Activated T-helper 2 cell treated with anti-CD3 and anti-CD28 coated beads, Interferon-gamma antibody, Interleukin-2, Interleukin-4, amounts not matched to agents 10 μg/mL and 5 μg/mL and 100 μg/mL, durations not matched to agents 14 hours and 24 hours and 36 hours (primary cell): ENCODE measurements around the gene CPNE4. TPM values are rescaled to one million over a fixed set of nuclear protein-coding genes. Genes with fewer than 3 reads are reported as not detected.

ENCODE experiments used
- DNase-seq: peaks from one replicate; pipeline ENCODE4 v3.0.0; 2021; ENCODE audit warnings: low spot score
- H3K27ac Mint-ChIP-seq: one replicate; pipeline ENCODE4 v1.8.0; 2021; ENCODE audit warnings: mixed read lengths
- H3K27me3 Mint-ChIP-seq: one replicate; pipeline ENCODE4 v1.8.0; 2021; ENCODE audit warnings: low read depth, mixed read lengths
- H3K36me3 Mint-ChIP-seq: one replicate; pipeline ENCODE4 v1.8.0; 2021; ENCODE audit warnings: low read depth, mixed read lengths
- H3K4me1 Mint-ChIP-seq: one replicate; pipeline ENCODE4 v1.8.0; 2021; ENCODE audit warnings: low read depth, mixed read lengths
- H3K4me3 Mint-ChIP-seq: one replicate; pipeline ENCODE4 v1.8.0; 2021; ENCODE audit warnings: low read depth, mild to moderate bottlenecking, moderate library complexity, mixed read lengths
- H3K9me3 Mint-ChIP-seq: one replicate; pipeline ENCODE4 v1.8.0; 2021; ENCODE audit warnings: mixed read lengths
- intact Hi-C: fragments of 100-400 bp; cut with micrococcal nuclease; formaldehyde crosslinking; loops from one replicate; pipeline ENCODE4 v1.15.1; 2023
- total RNA-seq: library from RNA; stranded (reverse); gene quantifications from 2 replicates; pipeline ENCODE4 v1.2.3, GENCODE V29; 2022

The CPNE4 gene
- total RNA-seq, 1 donor from 2014 or later = not detected

DNA sequence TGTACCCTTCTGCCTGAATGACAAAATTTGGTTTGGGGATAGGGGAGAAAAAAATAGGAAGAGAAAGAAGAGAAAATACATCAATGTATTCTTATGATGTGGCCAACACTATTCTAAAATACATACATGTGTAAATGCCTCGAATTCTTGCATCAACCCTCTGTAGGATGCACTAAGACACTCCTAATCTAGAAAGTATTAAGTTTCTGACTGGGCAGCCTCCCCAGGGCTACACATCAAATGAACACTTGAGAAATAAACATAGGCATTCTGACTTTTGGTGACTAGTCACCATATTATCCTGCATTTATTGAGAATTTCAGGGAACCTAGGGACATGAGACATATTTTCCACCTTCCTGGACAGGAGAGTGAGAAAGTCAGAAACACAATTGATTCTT is 109.2 kb downstream of the CPNE4 start:
- intact Hi-C loops = no loop called here
- Mint-ChIP-seq H3K4me1 (no peaks in the 10 kb centered on the region), H3K4me3 (no peak overlapping the region), H3K27ac (no peak overlapping the region), H3K27me3 (no peaks in the 10 kb centered on the region), H3K36me3 (no peaks in the 10 kb centered on the region), H3K9me3 (no peaks in the 10 kb centered on the region)
- DNase-seq = no peak

DNA sequence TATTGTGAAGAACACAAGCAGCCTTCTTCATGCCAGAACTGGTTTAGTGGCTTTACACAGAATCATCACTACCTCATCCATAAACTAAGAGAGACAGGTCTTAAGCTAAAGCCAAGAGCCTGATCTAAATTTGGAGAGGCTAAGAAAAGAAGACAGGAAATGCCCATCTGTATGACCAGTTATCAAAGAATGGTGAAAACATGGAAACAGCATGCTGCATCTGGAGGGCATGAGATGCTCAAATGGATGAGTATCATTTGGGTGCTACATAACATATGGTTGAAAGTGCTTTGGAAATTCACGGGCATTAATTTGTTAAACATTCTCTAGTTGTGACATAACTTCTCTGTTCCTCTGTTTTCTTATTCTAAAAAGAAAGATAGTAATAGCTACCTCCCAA is 112.5 kb downstream of the CPNE4 start:
- H3K4me1 Mint-ChIP-seq = no peaks in the 10 kb centered on the region
- H3K27ac Mint-ChIP-seq = no peak overlapping the region

DNA sequence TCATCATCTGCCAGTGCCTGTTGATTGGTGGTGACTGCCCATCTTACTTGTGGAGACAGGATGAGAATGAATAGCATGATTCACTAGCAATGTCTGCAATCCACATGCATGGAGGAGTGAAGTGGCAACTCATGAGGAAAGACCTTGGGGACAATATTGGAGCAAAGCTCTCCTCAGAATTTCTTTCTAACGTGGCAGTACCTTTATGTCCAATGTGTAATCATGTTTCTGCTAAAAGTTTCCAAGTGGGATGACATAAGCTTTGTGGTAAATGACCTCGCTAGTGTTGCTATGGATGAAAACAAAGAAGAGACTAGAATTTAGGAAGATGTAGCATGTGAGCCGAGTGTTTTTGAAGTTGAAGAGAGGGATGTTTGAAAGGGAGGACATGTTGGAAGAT is 117.8 kb downstream of the CPNE4 start:
- intact Hi-C loops = no loop called here
- no peak for DNase-seq
- H3K4me3 Mint-ChIP-seq = no peak overlapping the region
- H3K36me3 Mint-ChIP-seq = no peaks in the 10 kb centered on the region
- no peaks in the 10 kb centered on the region for H3K4me1 Mint-ChIP-seq
- H3K27me3 Mint-ChIP-seq = no peaks in the 10 kb centered on the region
- H3K27ac Mint-ChIP-seq = no peak overlapping the region
- no peaks in the 10 kb centered on the region for H3K9me3 Mint-ChIP-seq

More for the DNA sequence above, 112.5 kb downstream of the CPNE4 start:
- Mint-ChIP-seq H3K4me3 (no peak overlapping the region), H3K27me3 (no peaks in the 10 kb centered on the region), H3K9me3 (no peaks in the 10 kb centered on the region), H3K36me3 (no peaks in the 10 kb centered on the region)
- no peak for DNase-seq
- intact Hi-C loops = no loop called here

DNA sequence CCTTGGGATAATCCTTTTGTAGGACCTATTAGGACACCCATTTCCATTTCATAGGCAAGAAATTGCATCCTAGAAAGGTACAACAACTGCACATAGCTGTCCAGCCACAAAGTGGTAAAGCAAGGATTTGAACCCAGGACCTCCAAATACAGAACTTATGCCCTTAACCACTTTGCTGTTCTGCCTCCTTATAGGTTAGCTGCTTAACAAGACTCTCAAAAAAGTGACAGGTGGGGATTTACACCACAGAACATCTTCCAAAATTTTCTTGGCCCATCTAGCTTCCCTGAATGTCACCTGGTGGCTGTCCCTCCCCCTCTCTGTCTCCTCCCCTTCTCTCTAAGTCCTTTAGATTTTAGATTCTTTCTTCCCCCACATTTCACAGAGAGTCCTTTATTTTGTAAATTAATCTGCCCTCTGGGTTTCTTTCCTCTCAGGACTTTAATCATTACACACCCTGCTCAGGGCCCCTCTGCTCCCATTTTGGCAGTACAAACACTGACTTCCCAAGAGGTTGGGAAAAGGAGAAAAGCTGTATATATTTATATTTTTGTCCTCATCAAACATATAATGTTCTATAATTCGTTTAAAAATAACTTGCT is 120.6 kb downstream of the CPNE4 start:
- intact Hi-C loops = no loop called here
- no peaks in the 10 kb centered on the region for H3K4me1 Mint-ChIP-seq
- no peak overlapping the region for H3K27ac Mint-ChIP-seq
- DNase-seq = no peak
- no peaks in the 10 kb centered on the region for H3K27me3 Mint-ChIP-seq
- H3K9me3 Mint-ChIP-seq = no peaks in the 10 kb centered on the region
- no peak overlapping the region for H3K4me3 Mint-ChIP-seq
- H3K36me3 Mint-ChIP-seq = no peaks in the 10 kb centered on the region

DNA sequence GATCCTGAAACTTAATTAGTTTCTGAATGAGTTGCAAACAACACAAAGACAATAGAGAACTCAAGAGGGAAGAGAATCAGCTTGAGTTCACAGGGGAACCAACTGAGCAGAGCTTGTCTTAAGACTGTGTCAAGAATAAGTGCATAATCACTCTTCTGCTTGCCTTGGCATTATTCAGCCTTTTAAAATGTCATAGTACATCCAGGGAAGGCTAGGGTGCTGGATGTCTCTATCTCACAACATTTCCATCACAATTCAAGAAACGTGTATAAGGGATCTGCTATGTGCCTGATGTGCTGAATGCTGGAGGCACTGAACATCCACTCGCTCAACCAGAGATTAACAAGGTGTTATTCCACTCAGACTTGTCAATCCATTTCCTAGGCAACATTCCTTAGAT is 122.6 kb downstream of the CPNE4 start:
- Mint-ChIP-seq H3K27ac (no peak overlapping the region), H3K27me3 (no peaks in the 10 kb centered on the region), H3K4me1 (no peaks in the 10 kb centered on the region), H3K4me3 (no peak overlapping the region), H3K9me3 (no peaks in the 10 kb centered on the region), H3K36me3 (no peaks in the 10 kb centered on the region)
- no peak for DNase-seq
- intact Hi-C loops = no loop called here

DNA sequence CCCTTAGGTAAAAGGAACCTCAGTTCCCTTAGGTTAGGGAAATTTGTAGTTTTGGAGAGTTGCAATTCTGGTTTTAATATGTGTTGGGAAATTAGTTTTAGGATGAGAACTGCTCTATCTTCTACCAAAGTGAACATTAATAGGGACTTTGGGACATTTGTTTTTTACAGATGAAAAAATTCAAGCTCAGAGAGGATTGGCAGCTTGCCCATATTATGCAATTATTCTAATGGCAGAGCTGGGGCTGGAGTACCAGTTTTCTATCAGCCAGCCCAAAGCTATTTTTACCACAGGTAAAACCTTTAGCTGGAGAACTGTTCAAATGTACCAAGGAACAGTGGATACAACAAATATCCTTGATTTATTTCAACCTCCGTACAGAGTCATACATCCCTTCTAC is 127.0 kb downstream of the CPNE4 start:
- intact Hi-C loops = no loop called here
- no peak for DNase-seq
- H3K4me3 Mint-ChIP-seq = no peak overlapping the region

DNA sequence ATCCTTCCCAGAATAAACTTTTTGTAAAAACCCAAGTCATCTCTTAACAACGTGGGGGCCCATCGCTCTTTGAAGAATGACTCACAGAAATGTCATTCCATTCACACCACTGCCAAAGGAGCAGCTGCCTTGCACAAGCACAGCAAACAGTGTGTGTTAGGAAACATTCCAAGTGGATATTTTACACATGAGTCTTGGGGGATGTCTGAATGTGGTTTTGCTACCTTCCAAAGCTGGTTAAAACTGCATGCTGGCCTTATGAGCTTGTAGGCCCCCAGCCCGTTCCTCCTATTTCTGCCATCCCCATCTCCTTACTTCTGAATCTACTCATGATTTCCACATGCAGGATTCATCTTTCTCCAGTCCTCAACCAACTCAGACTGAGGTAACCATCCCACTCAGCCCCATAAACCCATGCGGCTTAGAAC is 130.8 kb downstream of the CPNE4 start:
- Mint-ChIP-seq H3K9me3 (no peaks in the 10 kb centered on the region), H3K4me1 (no peaks in the 10 kb centered on the region), H3K4me3 (no peak overlapping the region), H3K27me3 (no peaks in the 10 kb centered on the region), H3K36me3 (no peaks in the 10 kb centered on the region), H3K27ac (no peak overlapping the region)
- no peak for DNase-seq
- intact Hi-C loops = no loop called here

More for the DNA sequence above, 127.0 kb downstream of the CPNE4 start:
- Mint-ChIP-seq H3K27me3 (no peaks in the 10 kb centered on the region), H3K4me1 (no peaks in the 10 kb centered on the region), H3K9me3 (no peaks in the 10 kb centered on the region), H3K27ac (no peak overlapping the region), H3K36me3 (no peaks in the 10 kb centered on the region)

DNA sequence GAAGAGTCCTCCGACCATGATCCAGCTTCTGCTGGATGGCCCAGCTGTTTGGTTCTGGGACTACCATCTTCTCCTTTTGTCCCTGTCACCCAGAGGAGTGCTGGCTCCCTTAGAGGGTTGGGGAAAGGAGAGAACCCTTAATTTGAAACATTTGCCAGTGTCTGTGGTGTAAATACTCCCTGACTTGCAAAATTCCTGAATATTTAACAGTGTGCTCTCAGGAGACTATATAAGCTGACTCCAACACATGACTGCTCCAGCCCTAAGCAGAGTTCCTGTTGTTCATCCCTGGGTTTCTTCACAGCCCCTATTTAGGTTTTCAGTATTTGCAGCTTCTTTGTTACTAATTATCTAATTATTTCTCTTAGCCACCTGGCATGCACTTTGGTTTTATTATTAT is 133.1 kb downstream of the CPNE4 start:
- H3K4me3 Mint-ChIP-seq = no peak overlapping the region
- H3K27me3 Mint-ChIP-seq = no peaks in the 10 kb centered on the region
- H3K4me1 Mint-ChIP-seq = no peaks in the 10 kb centered on the region
- no peak for DNase-seq
- H3K9me3 Mint-ChIP-seq = no peaks in the 10 kb centered on the region
- H3K36me3 Mint-ChIP-seq = no peaks in the 10 kb centered on the region
- H3K27ac Mint-ChIP-seq = no peak overlapping the region
- intact Hi-C loops = no loop called here

DNA sequence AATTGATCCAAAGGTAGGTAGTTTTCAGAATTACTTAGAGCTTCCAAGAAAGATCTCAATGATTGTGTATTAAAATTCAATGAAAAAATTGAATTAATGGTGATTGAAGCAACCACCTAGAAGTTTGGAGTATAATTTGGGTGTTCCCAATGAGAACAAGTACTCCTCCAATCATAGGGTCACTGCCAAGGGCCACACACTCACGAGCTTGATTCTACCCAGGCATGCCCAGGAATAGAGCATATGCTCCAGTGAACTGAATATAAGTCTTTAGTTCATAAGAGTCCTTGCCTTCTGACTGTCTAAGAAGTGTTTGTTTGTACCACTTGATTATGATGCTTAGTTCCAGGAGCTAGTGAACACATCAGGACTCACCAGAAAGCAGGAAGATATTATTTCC is 133.9 kb downstream of the CPNE4 start:
- Mint-ChIP-seq H3K36me3 (no peaks in the 10 kb centered on the region), H3K27me3 (no peaks in the 10 kb centered on the region), H3K4me3 (no peak overlapping the region), H3K9me3 (no peaks in the 10 kb centered on the region), H3K27ac (no peak overlapping the region), H3K4me1 (no peaks in the 10 kb centered on the region)
- intact Hi-C loops = no loop called here
- no peak for DNase-seq

DNA sequence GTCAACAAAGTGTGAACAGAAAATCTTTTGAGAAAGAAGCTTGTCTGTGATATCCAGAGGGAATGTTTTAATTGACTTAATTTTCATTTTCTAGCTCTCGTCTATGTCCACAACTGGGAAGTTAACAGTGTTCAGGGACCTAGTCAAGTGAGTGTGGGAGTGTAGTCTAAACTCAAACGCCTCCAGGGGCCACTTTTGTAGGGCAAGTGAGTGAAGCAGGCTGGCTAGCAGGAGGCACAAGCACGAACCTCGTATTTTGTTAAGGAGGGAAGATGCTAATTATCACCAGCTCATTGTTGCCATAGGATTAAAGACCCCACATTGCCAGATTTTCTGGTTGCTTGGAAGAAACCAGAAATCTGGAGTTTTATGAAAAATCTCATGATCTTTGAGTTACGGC is 135.8 kb downstream of the CPNE4 start:
- Mint-ChIP-seq H3K27ac (no peak overlapping the region), H3K4me1 (no peaks in the 10 kb centered on the region), H3K4me3 (no peak overlapping the region), H3K9me3 (no peaks in the 10 kb centered on the region), H3K27me3 (peaks cover 2% of the 10 kb centered on the region), H3K36me3 (no peaks in the 10 kb centered on the region)
- intact Hi-C loops = no loop called here
- no peak for DNase-seq

DNA sequence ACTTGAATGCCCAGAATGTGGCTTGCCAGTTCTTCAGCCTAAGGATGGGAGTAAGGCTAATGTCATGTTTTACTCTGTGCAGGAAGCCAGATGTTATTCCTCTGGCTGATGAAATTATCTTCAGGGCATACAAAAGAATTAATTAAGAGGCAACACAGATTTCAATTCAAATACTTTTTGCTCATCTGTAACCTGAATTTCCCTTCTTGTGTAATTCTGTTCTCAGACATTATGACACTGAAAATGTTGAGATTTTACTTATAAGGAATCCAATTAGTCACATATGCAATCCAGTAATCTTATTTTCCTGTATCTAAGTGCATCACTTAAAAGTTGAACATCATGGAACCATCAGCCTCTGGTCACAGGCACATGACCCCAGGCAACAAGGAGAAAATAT is 136.5 kb downstream of the CPNE4 start:
- Mint-ChIP-seq H3K27ac (no peak overlapping the region), H3K36me3 (no peaks in the 10 kb centered on the region), H3K9me3 (no peaks in the 10 kb centered on the region), H3K4me3 (no peak overlapping the region), H3K4me1 (no peaks in the 10 kb centered on the region), H3K27me3 (peaks cover 2% of the 10 kb centered on the region)
- no peak for DNase-seq
- intact Hi-C loops = no loop called here

DNA sequence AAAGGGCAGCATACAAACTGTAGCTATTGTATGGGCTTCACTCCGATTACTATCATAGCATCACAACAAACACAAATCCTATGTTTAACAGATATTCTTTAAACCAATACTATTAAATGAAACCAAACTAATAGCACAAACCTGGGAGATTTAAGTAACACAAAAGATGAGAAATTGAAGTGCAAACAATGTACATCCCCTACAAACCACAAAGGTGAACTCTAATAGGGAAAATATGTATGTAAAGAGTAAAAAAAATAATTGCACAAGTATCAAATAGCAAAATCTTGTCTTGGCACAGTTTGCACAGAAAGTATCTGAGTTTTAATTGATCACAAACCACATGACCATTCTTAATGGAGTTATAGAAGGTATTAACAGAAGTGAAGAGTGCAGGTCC is 138.5 kb downstream of the CPNE4 start:
- Mint-ChIP-seq H3K9me3 (no peaks in the 10 kb centered on the region), H3K4me1 (no peaks in the 10 kb centered on the region), H3K27me3 (peaks cover 2% of the 10 kb centered on the region), H3K36me3 (no peaks in the 10 kb centered on the region), H3K4me3 (no peak overlapping the region), H3K27ac (no peak overlapping the region)
- intact Hi-C loops = no loop called here
- DNase-seq = no peak

DNA sequence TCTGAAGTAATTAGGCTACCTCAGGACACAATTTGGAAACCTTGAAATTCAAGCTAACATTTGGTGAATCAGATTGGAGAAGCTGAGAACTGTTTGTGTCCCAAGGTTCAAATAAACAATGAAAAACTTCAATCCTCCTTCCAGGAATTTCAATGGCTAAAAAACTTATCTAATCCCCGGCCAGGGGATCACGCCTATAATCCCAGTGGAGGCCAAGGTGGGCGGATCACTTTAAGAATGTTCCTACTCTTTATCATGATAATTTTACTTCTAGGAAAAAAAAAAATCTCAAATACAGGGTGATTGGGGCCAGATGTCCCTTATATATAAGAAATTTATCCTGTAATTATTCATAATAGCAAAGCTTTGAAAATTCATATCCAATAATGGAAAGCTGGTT is 139.0 kb downstream of the CPNE4 start:
- intact Hi-C loops = no loop called here
- no peaks in the 10 kb centered on the region for H3K4me1 Mint-ChIP-seq
- H3K27me3 Mint-ChIP-seq = peaks cover 2% of the 10 kb centered on the region
- H3K36me3 Mint-ChIP-seq = no peaks in the 10 kb centered on the region
- no peaks in the 10 kb centered on the region for H3K9me3 Mint-ChIP-seq
- no peak for DNase-seq
- H3K27ac Mint-ChIP-seq = no peak overlapping the region
- H3K4me3 Mint-ChIP-seq = no peak overlapping the region

DNA sequence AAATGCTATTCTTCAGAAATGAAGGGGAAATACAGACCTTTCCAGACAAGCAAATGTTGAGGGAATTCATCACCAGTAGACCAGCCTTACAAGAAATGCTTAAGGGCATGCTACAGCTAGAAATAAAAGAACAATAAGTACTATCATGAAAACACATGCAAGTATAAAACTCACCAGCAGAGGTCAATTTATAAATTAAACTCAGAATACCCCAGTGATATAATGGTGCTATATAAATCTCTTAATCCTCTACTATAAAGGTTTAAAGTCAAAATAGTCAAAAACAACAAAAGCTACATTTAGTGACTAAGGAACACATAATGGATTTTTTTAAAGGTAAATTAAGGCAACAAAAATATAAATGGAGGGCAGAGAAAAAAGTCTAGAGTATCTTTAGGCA is 142.5 kb downstream of the CPNE4 start:
- H3K36me3 Mint-ChIP-seq = no peaks in the 10 kb centered on the region
- no peak overlapping the region for H3K27ac Mint-ChIP-seq
- no peak overlapping the region for H3K4me3 Mint-ChIP-seq
- H3K27me3 Mint-ChIP-seq = peaks cover 2% of the 10 kb centered on the region
- intact Hi-C loops = no loop called here
- DNase-seq = no peak
- H3K4me1 Mint-ChIP-seq = no peaks in the 10 kb centered on the region
- no peaks in the 10 kb centered on the region for H3K9me3 Mint-ChIP-seq
